ENCODE measurements around the gene USP22. TPM values are rescaled to one million over a fixed set of nuclear protein-coding genes. Genes with fewer than 3 reads are reported as not detected.
"Not testable (repeated sequence)": the region's sequence is repeated elsewhere in the genome, so short reads cannot be mapped to it uniquely, and the experiment has no call there.

Gene USP22
- total and polyA plus RNA-seq, 10 of the 15 experiments (the other 5 are each of a cell fraction or from before 2014, with no cell fraction given) = 10.8 to 218 (median 98.8) TPM

GRCh38 chr17:21058098-21058893, 15.5 kb upstream of the USP22 start:
- ChIA-PET CTCF (interaction anchor here (0.8 to 1.2 kb wide), 4 partner anchors 36 to 65 kb away, joined by 3 to 4 read pairs (median 4); no protein-coding TSS in a partner anchor), RAD21 (ENCODE audit: unreplicated experiment) (interaction anchor here (0.6 kb wide), 1 partner anchor 74 kb away, joined by 4 read pairs; no protein-coding TSS in a partner anchor), POLR2A (no interaction called here), SMC1A (ENCODE audit: uncharacterized antibody, unreplicated experiment) (interaction anchor here (0.7 to 1.2 kb wide), 3 partner anchors 14 to 71 kb away, joined by 3 read pairs; no protein-coding TSS in a partner anchor)
- in situ Hi-C loops (cut with MboI) (no loop called here), intact Hi-C loops (cut with micrococcal nuclease; ENCODE audit: unreplicated experiment) (no loop called here)
- TF ChIP-seq RUNX3 (IDR thresholded peaks at IDR 0.05; ENCODE audit: low read length) (peak; percentile 40; the same call in 1 of the 2 replicates), TBL1XR1 (IDR thresholded peaks at IDR 0.05; ENCODE audit: low read depth, low read length) (no peak)
- 73% methylated on average over 5 of the region's 5 CpGs for WGBS (ENCODE audit: insufficient coverage, insufficient replicate concordance, low lambda C conversion rate, missing lambda C conversion rate)
- H3K9ac ChIP-seq (ENCODE audit: control insufficient read depth, insufficient read depth, low read length) = no peak overlapping the region
- no peaks in the 10 kb centered on the region for H3K27me3 ChIP-seq (replicated peaks in 1 of 2; ENCODE audit: control insufficient read depth in 2 of 2, insufficient read depth in 2 of 2, low read length in 1 of 2)
- DNase-seq (ENCODE audit: low read depth, low spot score) = no peak
- FAIRE-seq = no peak
- no peaks in the 10 kb centered on the region for H3K36me3 ChIP-seq (ENCODE audit: control insufficient read depth in 2 of 2, insufficient read depth in 2 of 2, low read length in 1 of 2)
- no peak overlapping the region for H2AFZ ChIP-seq (ENCODE audit: control insufficient read depth, low read depth, low read length)
- no peaks in the 10 kb centered on the region for H3K9me3 ChIP-seq (replicated peaks; ENCODE audit: control insufficient read depth, insufficient read depth, low read length)
- H3K4me3 ChIP-seq = no peak overlapping the region
- H3K4me1 ChIP-seq (ENCODE audit: control insufficient read depth, insufficient read depth, low read length) = peaks cover 33% of the 10 kb centered on the region
- no peak for ATAC-seq
- no peaks in the 10 kb centered on the region for H3K79me2 ChIP-seq (ENCODE audit: control insufficient read depth, insufficient read depth, low read length)
- BruUV-seq (replicated peaks) = no TSS peak
- H3K27ac ChIP-seq (ENCODE audit: control insufficient read depth, insufficient read depth) = no peak overlapping the region
- no peaks in the 10 kb centered on the region for H4K20me1 ChIP-seq (ENCODE audit: control insufficient read depth, insufficient read depth)
- H3K4me2 ChIP-seq (ENCODE audit: control insufficient read depth, insufficient read depth) = no peak overlapping the region

GRCh38 chr17:21053056-21053455, 10.2 kb upstream of the USP22 start:
- not testable (repeated sequence) for H3K9ac ChIP-seq (ENCODE audit: control insufficient read depth, insufficient read depth, low read length); DNase-seq (ENCODE audit: low read depth, low spot score); H2AFZ ChIP-seq (ENCODE audit: control insufficient read depth, low read depth, low read length); H3K9me3 ChIP-seq (replicated peaks; ENCODE audit: control insufficient read depth, insufficient read depth, low read length); BruUV-seq (replicated peaks); H3K27me3 ChIP-seq (replicated peaks in 1 of 2; ENCODE audit: control insufficient read depth in 2 of 2, insufficient read depth in 2 of 2, low read length in 1 of 2); H3K79me2 ChIP-seq (ENCODE audit: control insufficient read depth, insufficient read depth, low read length); FAIRE-seq; H4K20me1 ChIP-seq (ENCODE audit: control insufficient read depth, insufficient read depth); H3K36me3 ChIP-seq (ENCODE audit: control insufficient read depth in 2 of 2, insufficient read depth in 2 of 2, low read length in 1 of 2); H3K4me3 ChIP-seq
- in situ Hi-C loops (cut with MboI) (loop anchor here (5.0 kb wide), 1 partner anchor 51 kb away; no protein-coding TSS in a partner anchor), intact Hi-C loops (cut with micrococcal nuclease; ENCODE audit: unreplicated experiment) (loop anchor here (1.0 kb wide), 1 partner anchor 10 kb away; the partner anchor contains the start of gene USP22)
- 0% methylated on average over 8 of the region's 8 CpGs for whole genome bisulfite sequencing (ENCODE audit: insufficient coverage, insufficient replicate concordance, low lambda C conversion rate, missing lambda C conversion rate)
- ChIA-PET SMC1A (ENCODE audit: uncharacterized antibody, unreplicated experiment) (interaction anchor here (0.6 to 3.7 kb wide), 4 partner anchors 9 to 25 kb away, joined by 3 to 20 read pairs (median 4); no protein-coding TSS in a partner anchor), CTCF (interaction anchor here (0.7 to 3.3 kb wide), 4 partner anchors 9 to 66 kb away, joined by 4 to 19 read pairs (median 8); partner anchors contain the start of gene USP22), POLR2A (interaction anchor here (0.7 to 4.7 kb wide), 3 partner anchors 10 to 48 kb away, joined by 3 to 41 read pairs (median 3); partner anchors contain the start of gene USP22), RAD21 (ENCODE audit: unreplicated experiment) (interaction anchor here (1.0 to 2.8 kb wide), 2 partner anchors 10 to 46 kb away, joined by 4 to 18 read pairs; partner anchors contain the start of gene USP22)
- peaks cover 35% of the 10 kb centered on the region for H3K4me1 ChIP-seq (ENCODE audit: control insufficient read depth, insufficient read depth, low read length)
- peak overlapping the region; percentile 49 for H3K27ac ChIP-seq (ENCODE audit: control insufficient read depth, insufficient read depth)
- peak overlapping the region; percentile 88 for H3K4me2 ChIP-seq (ENCODE audit: control insufficient read depth, insufficient read depth)
- peak; percentile 93 for ATAC-seq
- peak; percentile 50; the same call in 1 of the 2 replicates for TF ChIP-seq PKNOX1 (IDR thresholded peaks at IDR 0.05)
- TF ChIP-seq PBX3 (IDR thresholded peaks at IDR 0.05; ENCODE audit: insufficient replicate concordance, low read depth, low read length) = peak; percentile 38
- TF ChIP-seq ZNF217 (IDR thresholded peaks at IDR 0.05) = peak; percentile 81
- 0 out of 2 replicates have a peak, but pooled peaks have one; percentile 16 for TF ChIP-seq CREM (IDR thresholded peaks at IDR 0.05; ENCODE audit: low read depth)
- peak in 1 of 2 experiments; percentile 35; a peak in 2 of 4 replicates for TF ChIP-seq IKZF2 (IDR thresholded peaks at IDR 0.05)
- peak; percentile 53 for TF ChIP-seq EED (IDR thresholded peaks at IDR 0.05; ENCODE audit: low read depth)
- TF ChIP-seq SMARCA5 (IDR thresholded peaks at IDR 0.05) = 0 out of 2 replicates have a peak, but pooled peaks have one; percentile 25
- TF ChIP-seq POU2F2 (IDR thresholded peaks at IDR 0.05; ENCODE audit: borderline replicate concordance, low read depth, low read length) = peak; percentile 77; the same call in 2 of the 3 replicates
- TF ChIP-seq SKIL (IDR thresholded peaks at IDR 0.05; ENCODE audit: low read depth, poor library complexity, severe bottlenecking) = peak; percentile 35
